BE2C (cell line): Measurements from ENCODE around the gene BAG5.

Source experiments
- DNase-seq: peaks from one replicate; pipeline ENCODE4 v3.0.0-alpha.2; 2020
- H3K27me3 ChIP-seq: fragments of 250-450 bp; sonication (Bioruptor Pico); 2 replicates; pipeline ENCODE4 v1.5.1; 2020; ENCODE audit warnings: mild to moderate bottlenecking
- H3K36me3 ChIP-seq: fragments of 250-450 bp; sonication (Bioruptor Pico); 2 replicates; pipeline ENCODE4 v1.5.1; 2020; ENCODE audit warnings: mild to moderate bottlenecking
- H3K4me1 ChIP-seq: fragments of 250-450 bp; sonication (Bioruptor Pico); 2 replicates; pipeline ENCODE4 v1.5.1; 2020
- H3K4me3 ChIP-seq: 2 replicates; pipeline ENCODE4 v1.5.1; 2011; ENCODE audit warnings: low read depth, low read length
- H3K9me3 ChIP-seq: fragments of 250-450 bp; sonication (Bioruptor Pico); 2 replicates; pipeline ENCODE4 v1.5.1; 2020
- CTCF ChIP-seq: IDR thresholded peaks from 2 replicates; pipeline ENCODE4 v1.5.1; 2012; ENCODE audit warnings: mild to moderate bottlenecking, low read depth, low read length

BAG5 gene

GRCh38 chr14:103549361-103550311 is 12.8 kb downstream of the BAG5 start:
- no peaks in the 10 kb centered on the region for H3K36me3 ChIP-seq
- H3K27me3 ChIP-seq: no peaks in the 10 kb centered on the region
- H3K9me3 ChIP-seq: no peaks in the 10 kb centered on the region
- no peak overlapping the region for H3K4me3 ChIP-seq
- no peak for TF ChIP-seq CTCF
- peaks cover under 1% of the 10 kb centered on the region; the same call in 1 of the 2 replicates for H3K4me1 ChIP-seq
- DNase-seq: peak; percentile 56

- H3K27me3 ChIP-seq: no peaks in the 10 kb centered on the region
- H3K4me1 ChIP-seq: peaks cover 10% of the 10 kb centered on the region
- DNase-seq: peak; percentile 5
- H3K9me3 ChIP-seq: no peaks in the 10 kb centered on the region
- no peak for TF ChIP-seq CTCF
- no peaks in the 10 kb centered on the region for H3K36me3 ChIP-seq
- H3K4me3 ChIP-seq: no peak overlapping the region
Measured at GRCh38 chr14:103548463-103549351, 13.8 kb downstream of the BAG5 start.

- DNase-seq: peak; percentile 10
- H3K36me3 ChIP-seq: no peaks in the 10 kb centered on the region
- no peak for TF ChIP-seq CTCF
- no peaks in the 10 kb centered on the region for H3K27me3 ChIP-seq
- no peak overlapping the region for H3K4me3 ChIP-seq
- H3K9me3 ChIP-seq: no peaks in the 10 kb centered on the region
- H3K4me1 ChIP-seq: peaks cover 16% of the 10 kb centered on the region
Measured at GRCh38 chr14:103547941-103548462, 14.5 kb downstream of the BAG5 start.

- TF ChIP-seq CTCF: no peak
- H3K4me1 ChIP-seq: peaks cover 21% of the 10 kb centered on the region
- peak; percentile 6 for DNase-seq
Measured at GRCh38 chr14:103547455-103547940, 15.0 kb downstream of the BAG5 start.

GRCh38 chr14:103546652-103547454 is 15.6 kb downstream of the BAG5 start:
- peak; percentile 78 for DNase-seq
- H3K4me1 ChIP-seq: peaks cover 22% of the 10 kb centered on the region
- no peaks in the 10 kb centered on the region for H3K36me3 ChIP-seq
- peak; percentile 89 for TF ChIP-seq CTCF
- H3K9me3 ChIP-seq: no peaks in the 10 kb centered on the region
- H3K27me3 ChIP-seq: no peaks in the 10 kb centered on the region
- no peak overlapping the region for H3K4me3 ChIP-seq

More at GRCh38 chr14:103547455-103547940, 15.0 kb downstream of the BAG5 start:
- Histone ChIP-seq H3K36me3 (no peaks in the 10 kb centered on the region), H3K4me3 (no peak overlapping the region), H3K27me3 (no peaks in the 10 kb centered on the region), H3K9me3 (no peaks in the 10 kb centered on the region)
